PFSK-1 (cell line): Measurements from ENCODE around the gene ASNSD1.

Source experiments
- POLR2AphosphoS5 ChIP-seq: IDR thresholded peaks from 2 replicates; pipeline ENCODE4 v1.6.1; 2012; ENCODE audit warnings: low read depth, mild to moderate bottlenecking, control low read depth, low read length, moderate library complexity
- TF ChIP-seq, protein P1 (sequence below), 2 experiments: IDR thresholded peaks; 2 replicates each; pipeline versions ENCODE4 v1.6.1 to v1.8.0; 2011 to 2012; ENCODE audit warnings: low read depth in 2 of 2, low read length in 2 of 2, control low read depth in 1 of 2, inconsistent platforms in 1 of 2, mild to moderate bottlenecking in 1 of 2, moderate library complexity in 1 of 2; ENCODE audit not compliant: insufficient read depth in 1 of 2

GRCh38 chr2:189613650-189614420 is 47.4 kb upstream of the ASNSD1 start:
- TF ChIP-seq, protein P1, sequence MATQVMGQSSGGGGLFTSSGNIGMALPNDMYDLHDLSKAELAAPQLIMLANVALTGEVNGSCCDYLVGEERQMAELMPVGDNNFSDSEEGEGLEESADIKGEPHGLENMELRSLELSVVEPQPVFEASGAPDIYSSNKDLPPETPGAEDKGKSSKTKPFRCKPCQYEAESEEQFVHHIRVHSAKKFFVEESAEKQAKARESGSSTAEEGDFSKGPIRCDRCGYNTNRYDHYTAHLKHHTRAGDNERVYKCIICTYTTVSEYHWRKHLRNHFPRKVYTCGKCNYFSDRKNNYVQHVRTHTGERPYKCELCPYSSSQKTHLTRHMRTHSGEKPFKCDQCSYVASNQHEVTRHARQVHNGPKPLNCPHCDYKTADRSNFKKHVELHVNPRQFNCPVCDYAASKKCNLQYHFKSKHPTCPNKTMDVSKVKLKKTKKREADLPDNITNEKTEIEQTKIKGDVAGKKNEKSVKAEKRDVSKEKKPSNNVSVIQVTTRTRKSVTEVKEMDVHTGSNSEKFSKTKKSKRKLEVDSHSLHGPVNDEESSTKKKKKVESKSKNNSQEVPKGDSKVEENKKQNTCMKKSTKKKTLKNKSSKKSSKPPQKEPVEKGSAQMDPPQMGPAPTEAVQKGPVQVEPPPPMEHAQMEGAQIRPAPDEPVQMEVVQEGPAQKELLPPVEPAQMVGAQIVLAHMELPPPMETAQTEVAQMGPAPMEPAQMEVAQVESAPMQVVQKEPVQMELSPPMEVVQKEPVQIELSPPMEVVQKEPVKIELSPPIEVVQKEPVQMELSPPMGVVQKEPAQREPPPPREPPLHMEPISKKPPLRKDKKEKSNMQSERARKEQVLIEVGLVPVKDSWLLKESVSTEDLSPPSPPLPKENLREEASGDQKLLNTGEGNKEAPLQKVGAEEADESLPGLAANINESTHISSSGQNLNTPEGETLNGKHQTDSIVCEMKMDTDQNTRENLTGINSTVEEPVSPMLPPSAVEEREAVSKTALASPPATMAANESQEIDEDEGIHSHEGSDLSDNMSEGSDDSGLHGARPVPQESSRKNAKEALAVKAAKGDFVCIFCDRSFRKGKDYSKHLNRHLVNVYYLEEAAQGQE (IDR thresholded peaks at IDR 0.05; ENCODE audit: insufficient read depth in 1 of 2, low read depth in 2 of 2, low read length in 2 of 2): no peak
- no peak for TF ChIP-seq POLR2AphosphoS5
